ENCODE results near the gene GBX1. TPM values are rescaled to one million over a fixed set of nuclear protein-coding genes. Genes with fewer than 3 reads are reported as not detected.

The GBX1 gene
- total and polyA plus RNA-seq, 2 donors (not counting 1 experiment from before 2014, with no cell fraction given) = not detected

GRCh38 chr7:151119055-151119415 lies 48.5 kb downstream of the GBX1 start:
- H3K4me1 ChIP-seq (ENCODE audit: control insufficient read depth, extremely low read depth, insufficient read depth, low read length) = peaks cover 2% of the 10 kb centered on the region
- no peak overlapping the region for H3K4me3 ChIP-seq (replicated peaks in 1 of 4; ENCODE audit: control extremely low read depth in 1 of 4, insufficient read depth in 1 of 4, low read depth in 3 of 4, low read length in 4 of 4)
- H3K27ac ChIP-seq (ENCODE audit: insufficient read depth, low read length) = no peak overlapping the region
- peaks cover 23% of the 10 kb centered on the region for H3K36me3 ChIP-seq (ENCODE audit: control insufficient read depth, insufficient read depth, low read length)
- DNase-seq (ENCODE audit: low read depth in 2 of 2) = no peak
- H3K79me2 ChIP-seq (ENCODE audit: control insufficient read depth, insufficient read depth, low read length) = peaks cover 9% of the 10 kb centered on the region
- H3K27me3 ChIP-seq (ENCODE audit: control insufficient read depth, insufficient read depth, low read length) = no peaks in the 10 kb centered on the region
- no peak overlapping the region for H2AFZ ChIP-seq (ENCODE audit: low read length)
- no peaks in the 10 kb centered on the region for H3K9me3 ChIP-seq (ENCODE audit: control insufficient read depth, insufficient read depth, low read depth, low read length)
- H4K20me1 ChIP-seq (ENCODE audit: control insufficient read depth, extremely low read depth, insufficient read depth, low read length) = no peaks in the 10 kb centered on the region
- no peak overlapping the region for H3K9ac ChIP-seq (ENCODE audit: insufficient read depth, low read length)
- H3K4me2 ChIP-seq (ENCODE audit: extremely low read depth, insufficient read depth, low read length) = no peak overlapping the region
- TF ChIP-seq EZH2 (IDR thresholded peaks at IDR 0.05; ENCODE audit: low read length, missing control alignments) = no peak
- TF ChIP-seq CTCF (conservative IDR thresholded peaks at IDR 0.05 in 1 of 2, IDR thresholded peaks at IDR 0.05 in 1 of 2; ENCODE audit: low read depth in 1 of 2, low read length in 2 of 2) = no peak

DNA sequence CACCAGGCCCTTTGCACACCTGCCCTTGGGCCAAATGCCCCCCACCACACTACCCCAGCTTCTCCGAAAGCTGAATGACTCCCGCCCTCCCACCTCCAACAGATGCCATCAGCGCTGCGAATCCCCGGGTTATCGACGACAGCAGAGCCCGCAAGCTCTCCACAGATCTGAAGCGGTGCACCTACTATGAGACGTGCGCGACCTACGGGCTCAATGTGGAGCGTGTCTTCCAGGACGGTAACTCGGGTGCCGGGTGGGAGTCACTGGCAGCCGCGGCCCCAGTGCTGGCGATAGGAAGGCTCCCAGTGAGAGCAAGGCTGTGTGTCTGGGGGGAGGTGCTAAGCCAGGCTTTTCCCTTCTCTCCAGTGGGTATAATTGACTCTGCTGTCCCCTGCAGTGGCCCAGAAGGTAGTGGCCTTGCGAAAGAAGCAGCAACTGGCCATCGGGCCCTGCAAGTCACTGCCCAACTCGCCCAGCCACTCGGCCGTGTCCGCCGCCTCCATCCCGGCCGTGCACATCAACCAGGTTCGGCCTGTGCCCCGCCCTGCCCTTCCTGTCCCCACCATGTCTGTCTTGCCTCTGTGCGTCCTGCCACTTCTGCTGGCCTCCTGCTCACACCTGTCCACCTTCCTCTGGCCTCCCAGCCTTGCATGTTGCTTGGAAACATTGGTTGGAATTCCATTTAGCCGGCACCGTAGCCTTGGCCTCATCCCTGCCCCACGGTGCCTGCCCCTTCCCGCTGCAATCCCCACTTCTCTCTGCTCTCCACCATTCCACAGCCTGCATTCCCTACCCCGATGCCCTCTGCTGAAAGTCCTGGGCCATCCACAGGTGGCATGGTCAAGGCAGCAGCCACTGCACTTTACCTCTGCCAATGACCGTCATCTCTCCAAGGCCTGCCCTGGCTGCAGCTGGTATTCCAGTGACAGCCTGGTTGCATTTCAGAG lies 49.1 kb downstream of the GBX1 start:
- TF ChIP-seq EZH2 (IDR thresholded peaks at IDR 0.05; ENCODE audit: low read length, missing control alignments) (no peak), CTCF (conservative IDR thresholded peaks at IDR 0.05 in 1 of 2, IDR thresholded peaks at IDR 0.05 in 1 of 2; ENCODE audit: low read depth in 1 of 2, low read length in 2 of 2) (no peak)
- no peak overlapping the region for H3K4me3 ChIP-seq (replicated peaks in 1 of 4; ENCODE audit: control extremely low read depth in 1 of 4, insufficient read depth in 1 of 4, low read depth in 3 of 4, low read length in 4 of 4)
- H3K27me3 ChIP-seq (ENCODE audit: control insufficient read depth, insufficient read depth, low read length) = no peaks in the 10 kb centered on the region
- no peak overlapping the region for H3K4me2 ChIP-seq (ENCODE audit: extremely low read depth, insufficient read depth, low read length)
- no peak overlapping the region for H2AFZ ChIP-seq (ENCODE audit: low read length)
- H4K20me1 ChIP-seq (ENCODE audit: control insufficient read depth, extremely low read depth, insufficient read depth, low read length) = no peaks in the 10 kb centered on the region
- no peak overlapping the region for H3K27ac ChIP-seq (ENCODE audit: insufficient read depth, low read length)
- H3K9ac ChIP-seq (ENCODE audit: insufficient read depth, low read length) = no peak overlapping the region
- peaks cover 9% of the 10 kb centered on the region for H3K79me2 ChIP-seq (ENCODE audit: control insufficient read depth, insufficient read depth, low read length)
- no peaks in the 10 kb centered on the region for H3K9me3 ChIP-seq (ENCODE audit: control insufficient read depth, insufficient read depth, low read depth, low read length)
- peaks cover 9% of the 10 kb centered on the region for H3K4me1 ChIP-seq (ENCODE audit: control insufficient read depth, extremely low read depth, insufficient read depth, low read length)
- peaks cover 22% of the 10 kb centered on the region for H3K36me3 ChIP-seq (ENCODE audit: control insufficient read depth, insufficient read depth, low read length)
- no peak for DNase-seq (ENCODE audit: low read depth in 2 of 2)

DNA sequence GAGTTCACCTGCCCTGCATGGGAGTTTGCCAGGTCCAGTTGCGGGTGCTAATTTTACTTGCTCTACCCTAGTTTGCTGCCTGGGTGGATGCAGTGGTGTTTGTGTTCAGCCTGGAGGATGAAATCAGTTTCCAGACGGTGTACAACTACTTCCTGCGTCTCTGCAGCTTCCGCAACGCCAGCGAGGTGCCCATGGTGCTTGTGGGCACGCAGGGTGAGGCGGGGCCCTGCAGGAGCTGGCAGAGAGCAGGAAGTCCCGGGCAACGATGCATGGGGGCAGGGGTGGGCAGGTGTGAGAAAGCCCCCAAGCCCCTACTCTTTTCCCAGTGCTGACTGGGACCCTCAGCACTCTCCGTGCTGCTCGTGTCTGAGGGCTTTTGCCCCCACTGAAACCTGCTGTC lies 49.9 kb downstream of the GBX1 start:
- Histone ChIP-seq H3K9ac (ENCODE audit: insufficient read depth, low read length) (no peak overlapping the region), H3K27me3 (ENCODE audit: control insufficient read depth, insufficient read depth, low read length) (no peaks in the 10 kb centered on the region), H2AFZ (ENCODE audit: low read length) (no peak overlapping the region), H3K4me2 (ENCODE audit: extremely low read depth, insufficient read depth, low read length) (no peak overlapping the region), H3K4me3 (replicated peaks in 1 of 4; ENCODE audit: control extremely low read depth in 1 of 4, insufficient read depth in 1 of 4, low read depth in 3 of 4, low read length in 4 of 4) (no peak overlapping the region), H3K36me3 (ENCODE audit: control insufficient read depth, insufficient read depth, low read length) (peaks cover 19% of the 10 kb centered on the region), H4K20me1 (ENCODE audit: control insufficient read depth, extremely low read depth, insufficient read depth, low read length) (no peaks in the 10 kb centered on the region), H3K4me1 (ENCODE audit: control insufficient read depth, extremely low read depth, insufficient read depth, low read length) (peaks cover 14% of the 10 kb centered on the region), H3K9me3 (ENCODE audit: control insufficient read depth, insufficient read depth, low read depth, low read length) (no peaks in the 10 kb centered on the region), H3K79me2 (ENCODE audit: control insufficient read depth, insufficient read depth, low read length) (peaks cover 13% of the 10 kb centered on the region), H3K27ac (ENCODE audit: insufficient read depth, low read length) (no peak overlapping the region)
- no peak for DNase-seq (ENCODE audit: low read depth in 2 of 2)
- TF ChIP-seq EZH2 (IDR thresholded peaks at IDR 0.05; ENCODE audit: low read length, missing control alignments) (no peak), CTCF (conservative IDR thresholded peaks at IDR 0.05 in 1 of 2, IDR thresholded peaks at IDR 0.05 in 1 of 2; ENCODE audit: low read depth in 1 of 2, low read length in 2 of 2) (no peak)

All from fibroblast of lung (primary cell).